Lung (tissue), 12 donors: Measurements from ENCODE around the gene LLGL2. TPM values are rescaled to one million over a fixed set of nuclear protein-coding genes. Genes with fewer than 3 reads are reported as not detected.
"Not testable (repeated sequence)": the region's sequence is repeated elsewhere in the genome, so short reads cannot be mapped to it uniquely, and the experiment has no call there.

Experiments
- ATAC-seq: fragments of 200-7000 bp; cut with Tn5 transposase; one replicate; pipeline ENCODE4 v1.9.1; 2020; ENCODE audit warnings: moderate number of reproducible peaks; ENCODE audit not compliant: insufficient read depth, low FRiP score
- DNase-seq, 3 donors: peaks; one replicate each; pipeline ENCODE4 v3.0.0-alpha.2; 2013 to 2017
- H3K27ac ChIP-seq, 2 donors: one replicate each; pipeline ENCODE4 v1.5.1; 2013; ENCODE audit warnings: mild to moderate bottlenecking in 2 of 2, moderate library complexity in 2 of 2, control low read depth in 1 of 2, inconsistent platforms in 1 of 2, low read depth in 1 of 2, low read length in 1 of 2
- H3K27me3 ChIP-seq, 3 donors: one replicate each; pipeline ENCODE4 v1.5.1; 2013; ENCODE audit warnings: low read length in 2 of 3; ENCODE audit not compliant: control insufficient read depth in 3 of 3, insufficient read depth in 3 of 3
- H3K36me3 ChIP-seq, 4 donors: one replicate each; pipeline ENCODE4 v1.5.1; 2013; ENCODE audit warnings: low read length in 4 of 4, mild to moderate bottlenecking in 1 of 4, moderate library complexity in 1 of 4; ENCODE audit not compliant: control insufficient read depth in 4 of 4, insufficient read depth in 4 of 4
- H3K4me1 ChIP-seq, 5 donors: one replicate each; pipeline ENCODE4 v1.5.1; 2013; ENCODE audit warnings: low read length in 5 of 5, mild to moderate bottlenecking in 2 of 5, moderate library complexity in 1 of 5; ENCODE audit not compliant: control insufficient read depth in 5 of 5, insufficient read depth in 5 of 5
- H3K4me3 ChIP-seq: one replicate; pipeline ENCODE4 v1.5.1; 2013; ENCODE audit warnings: mild to moderate bottlenecking, control low read depth, moderate library complexity
- H3K9ac ChIP-seq, 2 donors: one replicate each; pipeline ENCODE4 v1.5.1; 2013; ENCODE audit warnings: low read length in 2 of 2, control low read depth in 1 of 2; ENCODE audit not compliant: insufficient read depth in 1 of 2
- H3K9me3 ChIP-seq, 4 donors: one replicate each; pipeline ENCODE4 v1.5.1; 2013; ENCODE audit warnings: low read length in 3 of 4, mild to moderate bottlenecking in 1 of 4, moderate library complexity in 1 of 4; ENCODE audit not compliant: control insufficient read depth in 4 of 4, insufficient read depth in 3 of 4
- CTCF ChIP-seq: IDR thresholded peaks from 2 replicates; pipeline ENCODE4 v1.5.1; 2012; ENCODE audit warnings: mild to moderate bottlenecking; ENCODE audit errors: control extremely low read depth, extremely low read depth
- WGBS, 2 donors: extraction: QIAGEN DNeasy Blood & Tissue Kit; methylation state at CpG; one replicate each; pipeline ENCODE4 v1.1.7; 2013; 5-methylcytosine and 5-hydroxymethylcytosine counted together
- polyA plus RNA-seq, 2 donors: library from polyadenylated mRNA; stranded (reverse); fragments of 200-250 nt; gene quantifications; one replicate each; pipeline ENCODE4 v1.2.1, GENCODE V29; 2013
- total RNA-seq, 2 donors: library from RNA; depleted of rRNA in 1 of 2; stranded (reverse); fragments of >200 nt in 1 of 2; gene quantifications; one replicate each; pipeline ENCODE4 v1.2.1, GENCODE V29; 2014 to 2021
- donor health status: control.
- donor health status: control.
- donor health status: Bipolar disorder and iron deficiency.
- donor health status: healthy.
- donor health status: DM: yes; HTN: yes; CAD: no.

Gene LLGL2
- total and polyA plus RNA-seq, 4 donors: 80.5 to 199 (median 149) TPM

- H3K27me3 ChIP-seq: no peaks in the 10 kb centered on the region
- peaks cover 0 to 2% (median 0%) of the 10 kb centered on the region in 5 donors for H3K4me1 ChIP-seq
- H3K9ac ChIP-seq: no peak overlapping the region
- no peak overlapping the region for H3K4me3 ChIP-seq
- no peak for ATAC-seq
- DNase-seq: no peak
- no peak overlapping the region for H3K27ac ChIP-seq
- no peaks in the 10 kb centered on the region for H3K9me3 ChIP-seq
- peaks cover 0 to 35% (median 0%) of the 10 kb centered on the region in 4 donors for H3K36me3 ChIP-seq
- WGBS, 2 donors: 92 to 97% methylated on average over 26 to 29 of the region's 29 CpGs
- no peak for TF ChIP-seq CTCF
Observed at GRCh38 chr17:75574404-75575036, 49.0 kb downstream of the LLGL2 start.

- no peak overlapping the region for H3K4me3 ChIP-seq
- peaks cover 0 to 30% (median 0%) of the 10 kb centered on the region in 4 donors for H3K36me3 ChIP-seq
- no peak for TF ChIP-seq CTCF
- no peak overlapping the region for H3K9ac ChIP-seq
- ATAC-seq: no peak
- no peaks in the 10 kb centered on the region for H3K27me3 ChIP-seq
- H3K27ac ChIP-seq: no peak overlapping the region
- DNase-seq: no peak
- peaks cover 0 to 2% (median 0%) of the 10 kb centered on the region in 5 donors for H3K4me1 ChIP-seq
- H3K9me3 ChIP-seq: no peaks in the 10 kb centered on the region
- 94 to 95% methylated on average over 10 of the region's 10 CpGs for WGBS, 2 donors
Observed at GRCh38 chr17:75575197-75575596, 49.7 kb downstream of the LLGL2 start.

GRCh38 chr17:75575728-75576127 is 50.2 kb downstream of the LLGL2 start:
- H3K4me1 ChIP-seq: peaks cover 0 to 2% (median 0%) of the 10 kb centered on the region in 5 donors
- no peak for DNase-seq
- 69 to 93% methylated on average over 11 of the region's 11 CpGs for WGBS, 2 donors
- H3K9me3 ChIP-seq: no peaks in the 10 kb centered on the region
- ATAC-seq: no peak
- H3K27ac ChIP-seq: no peak overlapping the region
- no peak overlapping the region for H3K4me3 ChIP-seq
- TF ChIP-seq CTCF: no peak
- no peaks in the 10 kb centered on the region for H3K27me3 ChIP-seq
- no peak overlapping the region for H3K9ac ChIP-seq
- H3K36me3 ChIP-seq: peaks cover 0 to 26% (median 0%) of the 10 kb centered on the region in 4 donors

- Histone ChIP-seq H3K4me3 (no peak overlapping the region), H3K4me1 (peaks cover 0 to 2% (median 0%) of the 10 kb centered on the region in 5 donors), H3K36me3 (peaks cover 0 to 20% (median 0%) of the 10 kb centered on the region in 4 donors), H3K9me3 (no peaks in the 10 kb centered on the region), H3K27me3 (no peaks in the 10 kb centered on the region), H3K27ac (no peak overlapping the region), H3K9ac (no peak overlapping the region)
- no peak for TF ChIP-seq CTCF
- WGBS, 2 donors: 87 to 91% methylated on average over 14 of the region's 15 CpGs
- ATAC-seq (no peak), DNase-seq (no peak)
Observed at GRCh38 chr17:75576661-75577060, 51.2 kb downstream of the LLGL2 start.

- H3K9me3 ChIP-seq, H3K27me3 ChIP-seq, H3K9ac ChIP-seq, ATAC-seq, H3K36me3 ChIP-seq, H3K4me3 ChIP-seq, DNase-seq, H3K4me1 ChIP-seq, H3K27ac ChIP-seq: not testable (repeated sequence)
- WGBS, 2 donors: 56 to 76% methylated on average over 23 of the region's 23 CpGs
Observed at GRCh38 chr17:75581121-75581725, 55.7 kb downstream of the LLGL2 start.
